ENCODE data around the gene PRXL2A.

- TF ChIP-seq CTCF (IDR thresholded peaks at IDR 0.05) (no peak), POLR2A (IDR thresholded peaks at IDR 0.05) (no peak)
These were observed 52.3 kb downstream of the PRXL2A start for GRCh38 chr10:80460399-80461207.

All from lower leg skin (tissue), 3 donors.